Chondrocyte (in vitro differentiated cells): ENCODE results near the gene FAM53B. TPM values are rescaled to one million over a fixed set of nuclear protein-coding genes. Genes with fewer than 3 reads are reported as not detected.

Experiments used
- DNase-seq: peaks from one replicate; pipeline ENCODE4 v3.0.0; 2021; ENCODE audit warnings: mixed read lengths, low spot score
- H3K27ac Mint-ChIP-seq: one replicate; pipeline ENCODE4 v1.8.0; 2021; ENCODE audit warnings: mild to moderate bottlenecking, moderate library complexity, mixed read lengths; ENCODE audit not compliant: unreplicated experiment
- H3K27me3 Mint-ChIP-seq: 2 replicates; pipeline ENCODE4 v1.8.0; 2021; ENCODE audit warnings: low read depth, mixed read lengths
- H3K36me3 Mint-ChIP-seq: 2 replicates; pipeline ENCODE4 v1.8.0; 2021; ENCODE audit warnings: low read depth, mixed read lengths
- H3K4me1 Mint-ChIP-seq: 2 replicates; pipeline ENCODE4 v1.8.0; 2021; ENCODE audit warnings: low read depth, mild to moderate bottlenecking, mixed read lengths
- H3K4me3 Mint-ChIP-seq: one replicate; pipeline ENCODE4 v1.8.0; 2021; ENCODE audit warnings: mild to moderate bottlenecking, moderate library complexity, mixed read lengths; ENCODE audit not compliant: unreplicated experiment
- H3K9me3 Mint-ChIP-seq: 2 replicates; pipeline ENCODE4 v1.8.0; 2021; ENCODE audit warnings: low read depth, mixed read lengths
- total RNA-seq: library from RNA; stranded (reverse); gene quantifications from 3 replicates; pipeline ENCODE4 v1.2.1, GENCODE V29; 2021
- TF ChIP-seq, protein P1 (sequence below): fragments of 200-600 bp; sonication (generic); IDR thresholded peaks from 2 replicates; pipeline ENCODE4 v1.5.0; 2021; ENCODE audit warnings: antibody characterized with exemption, mild to moderate bottlenecking, moderate library complexity

FAM53B gene
- total RNA-seq, 1 donor from 2014 or later, result 16.1 TPM

DNA sequence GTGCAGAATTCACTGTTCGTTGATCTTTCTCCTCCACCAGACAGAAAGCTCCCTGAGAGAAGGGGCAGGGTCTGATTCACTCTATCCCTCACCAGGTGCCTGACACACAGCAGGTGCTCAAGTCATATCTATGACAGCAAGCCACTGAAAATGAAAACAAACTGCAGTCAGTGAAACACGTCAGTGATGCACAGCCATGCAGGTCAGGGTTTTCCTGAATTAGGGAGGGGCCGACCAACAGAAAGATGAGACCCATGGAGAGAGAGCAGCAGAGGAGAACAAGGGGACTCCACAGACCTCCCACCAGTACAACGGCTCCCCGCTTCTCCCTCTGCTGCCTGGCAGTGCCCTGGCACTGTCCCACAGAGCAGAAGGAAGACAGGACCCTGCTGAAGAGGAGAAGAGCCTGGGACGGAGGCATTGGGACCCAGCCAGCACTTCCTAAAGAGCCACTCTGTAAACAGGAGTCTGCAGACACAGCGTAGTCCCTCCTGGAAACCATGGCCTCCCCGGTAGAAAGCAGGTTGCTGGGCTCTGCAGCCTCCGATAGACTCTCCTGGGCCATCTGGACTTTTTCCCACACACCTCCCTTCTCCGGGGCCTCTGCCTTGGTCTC lies 50.3 kb downstream of the FAM53B start:
- TF ChIP-seq, protein P1, sequence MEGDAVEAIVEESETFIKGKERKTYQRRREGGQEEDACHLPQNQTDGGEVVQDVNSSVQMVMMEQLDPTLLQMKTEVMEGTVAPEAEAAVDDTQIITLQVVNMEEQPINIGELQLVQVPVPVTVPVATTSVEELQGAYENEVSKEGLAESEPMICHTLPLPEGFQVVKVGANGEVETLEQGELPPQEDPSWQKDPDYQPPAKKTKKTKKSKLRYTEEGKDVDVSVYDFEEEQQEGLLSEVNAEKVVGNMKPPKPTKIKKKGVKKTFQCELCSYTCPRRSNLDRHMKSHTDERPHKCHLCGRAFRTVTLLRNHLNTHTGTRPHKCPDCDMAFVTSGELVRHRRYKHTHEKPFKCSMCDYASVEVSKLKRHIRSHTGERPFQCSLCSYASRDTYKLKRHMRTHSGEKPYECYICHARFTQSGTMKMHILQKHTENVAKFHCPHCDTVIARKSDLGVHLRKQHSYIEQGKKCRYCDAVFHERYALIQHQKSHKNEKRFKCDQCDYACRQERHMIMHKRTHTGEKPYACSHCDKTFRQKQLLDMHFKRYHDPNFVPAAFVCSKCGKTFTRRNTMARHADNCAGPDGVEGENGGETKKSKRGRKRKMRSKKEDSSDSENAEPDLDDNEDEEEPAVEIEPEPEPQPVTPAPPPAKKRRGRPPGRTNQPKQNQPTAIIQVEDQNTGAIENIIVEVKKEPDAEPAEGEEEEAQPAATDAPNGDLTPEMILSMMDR, result no peak
- Mint-ChIP-seq H3K4me3 (no peak overlapping the region), H3K4me1 (peaks cover 4% of the 10 kb centered on the region), H3K27ac (no peak overlapping the region), H3K9me3 (no peaks in the 10 kb centered on the region), H3K27me3 (no peaks in the 10 kb centered on the region), H3K36me3 (peaks cover 23% of the 10 kb centered on the region)
- DNase-seq, result no peak

DNA sequence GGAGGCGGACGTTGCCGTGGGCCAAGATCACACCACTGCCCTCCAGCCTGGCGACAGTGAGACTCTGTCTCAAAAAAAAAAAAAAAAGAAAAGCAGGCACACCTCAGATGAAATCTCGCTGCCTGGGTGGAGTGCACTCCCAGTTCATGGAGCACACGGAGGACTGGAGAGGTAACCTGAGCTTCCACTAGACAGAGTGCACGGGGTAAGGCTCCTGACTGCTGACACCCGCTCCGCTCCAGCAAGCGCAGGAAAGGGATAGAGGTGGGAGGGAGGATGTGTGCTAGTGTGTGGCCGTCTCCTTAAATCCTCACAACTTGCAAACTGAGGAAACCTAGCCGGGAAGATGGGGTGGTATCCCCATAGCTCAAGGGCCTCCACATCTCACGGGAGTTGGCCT lies 50.8 kb downstream of the FAM53B start:
- Mint-ChIP-seq H3K9me3 (no peaks in the 10 kb centered on the region), H3K4me1 (peaks cover 4% of the 10 kb centered on the region), H3K4me3 (no peak overlapping the region), H3K36me3 (peaks cover 21% of the 10 kb centered on the region), H3K27ac (no peak overlapping the region), H3K27me3 (no peaks in the 10 kb centered on the region)
- DNase-seq, result no peak
- TF ChIP-seq, protein P1, result no peak

DNA sequence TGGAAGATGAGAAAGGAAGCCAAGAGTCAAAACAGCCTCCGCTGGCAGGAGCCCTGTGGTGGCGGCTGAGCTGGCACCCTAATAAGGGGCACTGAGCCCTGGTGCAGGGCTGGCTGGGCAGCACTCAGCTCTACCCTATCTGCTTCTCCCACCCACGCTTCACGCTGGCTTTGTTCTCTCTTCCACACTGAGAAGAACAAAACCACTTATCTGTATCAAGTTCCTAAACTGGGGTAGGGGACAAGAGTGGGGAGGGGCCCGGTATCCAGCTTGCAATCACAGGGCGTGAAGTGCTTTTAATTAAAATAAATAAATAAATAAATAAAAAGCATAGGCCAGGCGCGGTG lies 52.1 kb downstream of the FAM53B start:
- H3K4me3 Mint-ChIP-seq, result no peak overlapping the region
- DNase-seq, result no peak
- peaks cover 4% of the 10 kb centered on the region for H3K4me1 Mint-ChIP-seq
- TF ChIP-seq, protein P1, result no peak
- H3K9me3 Mint-ChIP-seq, result no peaks in the 10 kb centered on the region
- peaks cover 19% of the 10 kb centered on the region for H3K36me3 Mint-ChIP-seq
- no peaks in the 10 kb centered on the region for H3K27me3 Mint-ChIP-seq
- H3K27ac Mint-ChIP-seq, result no peak overlapping the region

DNA sequence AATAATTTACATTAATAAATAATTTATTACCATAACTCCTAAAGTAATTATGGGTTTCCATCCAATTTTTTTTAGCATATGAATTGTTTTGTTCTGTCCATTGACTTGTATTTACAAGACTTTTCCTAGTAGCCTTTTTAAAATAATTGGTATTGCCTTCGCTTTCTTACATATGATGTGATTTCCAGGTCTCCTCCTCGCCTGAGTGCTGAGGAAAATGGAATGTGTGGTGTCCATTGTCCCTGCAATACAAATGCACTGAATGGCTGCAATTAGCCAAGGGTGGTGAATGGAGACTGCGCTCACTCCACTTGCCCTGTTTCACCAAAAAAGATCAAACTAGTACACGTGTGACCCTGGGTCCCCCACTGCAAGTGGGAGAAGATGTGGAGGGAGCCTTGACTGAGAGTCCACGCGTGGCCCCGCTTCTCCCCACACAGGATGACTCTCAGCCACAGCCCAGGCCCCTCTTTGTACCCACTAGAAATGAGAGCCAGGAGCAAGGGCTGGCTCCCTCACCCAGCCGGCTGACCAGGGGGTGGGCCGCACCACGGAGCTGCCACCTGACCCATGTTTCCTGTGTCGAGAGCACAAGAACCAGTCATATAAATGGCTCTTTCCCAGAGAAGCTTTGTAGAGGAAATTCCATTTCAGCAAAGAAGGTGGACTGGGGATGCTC lies 52.6 kb downstream of the FAM53B start:
- peaks cover 15% of the 10 kb centered on the region for H3K36me3 Mint-ChIP-seq
- no peaks in the 10 kb centered on the region for H3K27me3 Mint-ChIP-seq
- no peak overlapping the region for H3K27ac Mint-ChIP-seq
- no peak overlapping the region for H3K4me3 Mint-ChIP-seq
- peak; percentile 26 for DNase-seq
- H3K9me3 Mint-ChIP-seq, result no peaks in the 10 kb centered on the region
- H3K4me1 Mint-ChIP-seq, result no peaks in the 10 kb centered on the region
- TF ChIP-seq, protein P1, result no peak

DNA sequence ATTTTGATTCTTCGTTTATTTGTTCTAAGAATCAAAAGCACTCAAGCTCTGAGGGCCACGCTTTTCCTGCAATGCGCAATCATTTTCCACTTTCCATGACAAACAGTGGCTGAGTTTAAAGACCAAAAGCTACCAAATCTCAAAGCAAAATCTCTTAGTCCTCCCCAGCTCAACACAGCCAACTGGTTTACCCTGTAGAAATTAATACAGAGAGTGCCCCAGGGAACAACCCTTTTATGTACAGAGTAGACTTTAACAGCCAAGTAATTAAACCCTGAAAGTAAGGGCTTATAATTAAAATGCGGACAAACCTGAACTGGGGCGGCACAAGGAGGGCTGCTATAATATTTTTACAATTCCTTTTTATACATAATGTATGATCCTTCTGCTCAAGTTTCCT lies 53.2 kb downstream of the FAM53B start:
- H3K27ac Mint-ChIP-seq, result no peak overlapping the region
- no peak overlapping the region for H3K4me3 Mint-ChIP-seq
- no peak for DNase-seq
- H3K9me3 Mint-ChIP-seq, result no peaks in the 10 kb centered on the region
- no peaks in the 10 kb centered on the region for H3K4me1 Mint-ChIP-seq
- TF ChIP-seq, protein P1, result no peak
- peaks cover 14% of the 10 kb centered on the region for H3K36me3 Mint-ChIP-seq
- H3K27me3 Mint-ChIP-seq, result no peaks in the 10 kb centered on the region
